Stimulated activated CD4-positive, alpha-beta T cell treated with anti-CD3 and anti-CD28 coated beads, Interleukin-1b, Interleukin-23, amount 100 ng/mL, for 1 hour (primary cell): ENCODE results near the gene BFAR.
"Not testable (repeated sequence)": the region's sequence is repeated elsewhere in the genome, so short reads cannot be mapped to it uniquely, and the experiment has no call there.

Experiments used
- DNase-seq, 2 donors: peaks; one replicate each; pipeline ENCODE4 v3.0.0-alpha.2; 2020; ENCODE audit warnings: low read depth in 2 of 2

BFAR gene

DNA sequence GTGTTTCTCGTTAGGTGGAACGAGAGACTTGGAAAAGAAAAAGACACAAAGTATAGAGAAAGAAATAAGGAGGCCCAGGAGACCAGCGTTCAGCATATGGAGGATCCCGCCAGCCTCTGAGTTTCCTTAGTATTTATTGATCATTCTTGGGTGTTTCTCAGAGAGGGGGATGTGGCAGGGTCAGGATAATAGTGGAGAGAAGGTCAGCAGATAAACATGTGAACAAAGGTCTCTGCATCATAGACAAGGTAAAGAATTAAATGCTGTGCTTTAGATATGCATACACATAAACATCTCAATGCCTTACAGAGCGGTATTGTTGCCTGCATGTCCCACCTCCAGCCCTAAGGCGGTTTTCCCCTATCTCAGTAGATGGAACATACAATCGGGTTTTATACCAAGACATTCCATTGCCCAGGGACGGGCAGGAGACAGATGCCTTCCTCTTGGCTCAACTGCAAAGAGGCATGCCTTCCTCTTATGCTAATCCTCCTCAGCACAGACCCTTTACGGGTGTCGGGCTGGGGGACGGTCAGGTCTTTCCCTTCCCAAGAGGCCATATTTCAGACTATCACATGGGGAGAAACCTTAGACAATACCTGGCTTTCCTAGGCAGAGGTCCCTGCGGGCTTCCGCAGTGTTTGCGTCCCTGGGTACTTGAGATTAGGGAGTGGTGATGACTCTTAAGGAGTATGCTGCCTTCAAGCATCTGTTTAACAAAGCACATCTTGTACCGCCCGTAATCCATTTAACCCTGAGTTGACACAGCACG is 3.6 kb downstream of the BFAR start:
- DNase-seq, result not testable (repeated sequence)

DNA sequence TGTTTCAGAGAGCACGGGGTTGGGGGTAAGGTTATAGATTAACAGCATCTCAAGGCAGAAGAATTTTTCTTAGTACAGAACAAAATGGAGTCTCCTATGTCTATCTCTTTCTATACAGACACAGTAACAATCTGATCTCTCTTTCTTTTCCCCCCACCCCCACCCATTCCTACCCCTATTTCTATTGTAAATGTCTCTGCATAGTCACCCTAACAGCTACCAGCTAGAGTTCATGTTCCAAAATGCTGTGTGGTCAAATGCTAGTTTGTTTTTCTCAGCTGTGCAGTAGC is 4.1 kb downstream of the BFAR start:
- not testable (repeated sequence) for DNase-seq

- no peak for DNase-seq
Measured at GRCh38 chr16:14640538-14640937, 7.8 kb downstream of the BFAR start.

DNA sequence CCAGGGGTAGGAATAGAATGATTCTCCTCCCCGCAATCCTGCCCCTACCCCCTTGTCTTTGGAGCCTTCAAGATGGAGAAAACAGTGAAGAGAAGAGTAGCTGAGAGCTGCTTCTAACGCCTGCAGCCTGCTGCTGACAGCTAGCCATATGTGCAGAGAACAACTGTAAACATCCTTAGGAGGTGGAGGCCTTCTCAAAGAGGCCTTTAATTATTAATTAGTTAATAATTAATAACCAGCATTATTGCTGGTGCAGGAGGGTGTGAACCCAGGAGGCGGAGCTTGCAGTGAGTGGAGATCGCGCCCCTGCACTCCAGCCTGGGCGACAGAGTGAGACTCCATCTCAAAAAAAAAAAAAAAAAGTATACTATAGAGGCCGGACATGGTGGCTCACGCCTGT is 8.5 kb downstream of the BFAR start:
- no peak for DNase-seq

DNA sequence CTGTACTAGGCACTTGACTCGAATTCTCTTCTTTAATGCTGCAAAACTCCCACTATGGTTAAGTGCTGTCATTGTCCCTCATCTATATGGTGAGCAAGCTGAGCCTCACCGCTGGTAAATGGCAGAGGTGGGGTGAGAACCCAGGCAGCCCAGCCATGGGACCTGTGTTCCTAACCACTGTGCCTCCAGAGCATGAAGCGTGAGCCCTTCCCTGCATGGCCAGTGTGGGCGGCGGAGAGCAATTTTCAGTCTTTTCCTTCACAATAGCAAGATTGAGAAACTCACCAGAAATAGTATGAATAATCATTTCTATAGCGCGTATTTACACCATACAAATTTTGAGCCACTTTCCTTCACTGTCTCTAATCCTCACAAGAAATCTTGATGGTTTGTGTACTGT is 9.2 kb downstream of the BFAR start:
- no peak for DNase-seq

DNA sequence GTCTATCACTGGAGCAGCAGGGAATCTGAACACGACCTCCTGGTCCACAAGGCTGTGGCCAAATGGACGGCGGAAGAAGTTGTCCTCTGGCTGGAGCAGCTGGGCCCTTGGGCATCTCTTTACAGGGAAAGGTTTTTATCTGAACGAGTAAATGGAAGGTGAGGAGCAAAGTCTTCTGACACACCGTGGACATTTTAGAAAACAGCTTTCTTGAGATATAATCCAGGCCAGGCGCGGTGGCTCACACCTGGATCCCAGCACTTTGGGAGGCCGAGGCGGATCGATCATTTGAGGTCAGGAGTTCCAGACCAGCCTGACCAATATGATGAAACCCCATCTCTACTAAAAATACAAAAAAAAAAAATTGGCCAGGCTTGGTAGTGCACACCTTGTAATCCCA is 17.1 kb downstream of the BFAR start:
- DNase-seq, result no peak

DNA sequence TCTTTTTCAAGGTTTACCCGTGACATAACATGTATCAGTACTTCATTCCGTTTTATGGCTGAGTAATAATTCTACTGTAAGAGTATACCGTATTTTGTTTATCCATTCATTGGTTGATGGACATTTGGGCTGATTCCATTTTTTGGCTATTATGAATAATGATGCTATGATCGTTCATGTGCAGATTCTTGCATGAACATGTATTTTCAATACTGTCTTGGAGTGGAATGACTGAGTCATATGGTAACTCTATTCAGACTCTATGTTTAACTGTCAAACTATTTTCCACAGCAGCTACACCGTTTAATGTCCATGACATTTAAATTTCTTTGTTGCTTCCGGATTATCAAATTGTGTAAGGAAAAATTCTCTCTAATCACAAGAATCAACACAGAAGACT is 17.9 kb downstream of the BFAR start:
- DNase-seq, result no peak

DNA sequence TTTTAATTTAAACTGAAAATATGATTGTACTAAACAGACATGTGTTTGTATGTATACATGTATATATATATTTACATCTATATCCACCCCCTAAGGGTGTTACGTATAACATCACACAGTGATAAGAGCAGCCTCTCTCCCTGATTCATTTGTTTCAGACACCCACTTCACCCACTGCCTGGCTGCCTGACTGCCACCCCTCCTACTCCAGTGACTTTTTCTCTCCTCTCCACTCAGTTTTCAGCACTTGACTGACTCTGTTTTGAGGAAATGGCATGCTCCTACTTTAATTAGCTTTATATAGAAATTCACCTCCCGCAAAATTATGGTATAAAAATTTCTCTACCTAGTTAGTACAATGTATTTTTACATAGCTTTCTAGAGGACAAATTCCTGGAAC is 20.0 kb downstream of the BFAR start:
- no peak for DNase-seq

GRCh38 chr16:14658063-14658462 is 25.3 kb downstream of the BFAR start:
- no peak for DNase-seq

DNA sequence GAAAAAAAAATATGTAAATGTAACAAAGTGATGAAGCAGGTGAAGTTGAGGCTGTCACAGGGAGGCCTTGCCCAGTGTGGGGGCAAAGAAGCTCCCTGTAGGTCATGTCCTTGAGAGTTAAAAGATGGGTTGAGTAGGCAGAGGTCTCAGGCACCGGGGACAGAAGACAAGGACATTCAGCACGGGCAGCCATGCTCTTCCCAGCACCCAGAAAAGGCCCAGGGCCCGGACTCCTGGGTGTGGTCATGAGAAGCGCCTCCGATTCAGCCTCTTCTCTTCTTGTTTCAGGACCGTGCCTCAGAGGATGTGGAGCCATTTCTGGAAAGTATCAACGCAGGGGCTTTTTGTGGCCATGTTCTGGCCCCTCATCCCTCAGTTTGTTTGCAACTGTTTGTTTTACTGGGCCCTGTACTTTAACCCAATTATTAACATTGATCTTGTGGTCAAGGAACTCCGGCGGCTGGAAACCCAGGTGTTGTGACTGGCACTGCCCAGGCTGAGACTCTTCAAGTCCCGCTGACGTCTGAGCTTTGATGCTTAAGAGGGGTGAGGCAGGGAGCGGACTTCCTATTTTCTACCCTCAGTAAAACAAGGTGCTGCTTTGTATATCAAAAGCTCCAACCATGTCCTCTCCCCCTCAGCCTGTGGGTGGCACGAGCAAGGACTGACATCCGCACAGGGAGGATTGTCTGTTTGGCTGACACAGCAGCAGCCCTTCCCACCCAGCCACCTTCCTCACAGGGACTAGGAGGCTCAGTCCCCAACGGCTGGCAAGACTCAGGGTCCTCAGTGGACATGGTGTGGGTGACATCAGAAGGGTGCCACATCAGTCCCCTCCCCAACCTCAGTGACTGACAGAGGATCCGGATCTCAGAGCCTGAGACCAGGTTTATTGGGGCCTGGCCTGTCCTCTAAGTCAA is 34.9 kb downstream of the BFAR start:
- DNase-seq, result no peak

- no peak for DNase-seq
Measured at GRCh38 chr16:14668556-14669223, 35.9 kb downstream of the BFAR start.

- no peak for DNase-seq
Measured at GRCh38 chr16:14669776-14670175, 37.0 kb downstream of the BFAR start.

- no peak for DNase-seq
Measured at GRCh38 chr16:14672403-14672971, 39.7 kb downstream of the BFAR start.

DNA sequence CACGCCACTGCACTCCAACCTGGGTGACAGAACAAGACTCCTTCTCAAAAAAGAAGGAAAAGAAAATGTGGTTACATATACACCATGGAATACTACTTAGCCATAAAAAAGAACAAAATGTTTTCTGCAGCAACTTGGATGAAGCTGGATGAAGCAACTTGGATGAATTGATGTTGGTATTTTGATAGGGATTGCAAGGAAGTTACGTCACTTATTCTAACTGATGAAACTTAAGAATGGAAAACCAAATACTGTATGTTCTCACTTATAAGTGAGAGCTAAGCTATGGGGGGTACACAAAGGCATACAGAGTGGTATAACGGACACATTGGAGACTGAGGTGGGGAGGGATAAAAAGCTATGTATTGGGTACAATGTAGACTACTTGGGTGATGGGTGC is 43.9 kb downstream of the BFAR start:
- DNase-seq, result no peak

DNA sequence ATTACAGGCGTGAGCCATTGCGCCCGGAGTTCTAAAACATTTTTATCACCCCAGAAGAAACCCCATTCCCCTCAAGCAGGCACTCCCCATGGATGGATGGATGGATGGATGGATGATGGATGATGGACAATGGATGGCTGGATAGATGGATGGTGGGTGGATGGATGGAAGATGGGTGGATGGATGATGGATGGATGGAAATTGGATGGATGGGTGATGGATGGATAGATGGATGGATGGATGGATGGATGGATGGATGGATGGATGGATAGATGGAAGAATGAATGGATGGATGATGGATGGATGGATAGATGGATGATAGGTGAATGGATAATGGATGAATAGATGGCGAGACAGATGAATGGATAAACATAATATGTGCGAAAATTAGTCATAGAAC is 44.9 kb downstream of the BFAR start:
- no peak for DNase-seq

DNA sequence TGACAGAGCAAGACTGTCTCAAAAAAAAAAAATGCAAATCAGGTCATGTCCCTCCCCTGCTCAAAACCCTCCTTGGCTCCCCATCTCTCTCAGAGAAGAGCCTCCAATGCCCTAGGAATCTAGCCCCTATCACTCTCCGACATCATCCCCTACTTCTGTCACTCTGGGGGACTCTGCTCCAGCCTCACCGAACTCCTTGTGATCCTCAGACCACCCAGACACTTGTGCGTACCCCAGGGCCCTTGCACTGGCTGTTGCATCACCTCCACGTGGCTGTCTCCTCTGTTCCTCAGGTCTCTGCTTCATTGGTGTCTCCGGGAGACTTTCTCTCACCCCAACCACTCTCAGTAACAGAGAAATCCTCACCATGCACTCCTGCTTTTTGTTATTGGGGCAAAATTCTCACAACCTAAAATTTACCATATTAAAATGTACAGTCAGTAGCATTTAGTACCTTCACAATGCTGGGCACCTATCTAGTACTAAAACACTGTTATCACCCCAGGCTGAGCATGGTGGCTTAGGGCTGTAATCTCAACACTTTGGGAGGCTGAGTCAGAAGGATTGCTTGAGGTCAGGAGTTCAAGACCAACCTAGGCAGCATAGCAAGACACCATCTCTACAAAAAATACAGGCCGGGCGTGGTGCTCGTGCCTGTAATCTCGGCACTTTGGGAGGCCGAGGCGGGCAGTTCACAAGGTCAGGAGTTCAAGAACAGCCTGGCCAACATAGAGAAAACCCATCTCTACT is 46.2 kb downstream of the BFAR start:
- DNase-seq, result no peak

DNA sequence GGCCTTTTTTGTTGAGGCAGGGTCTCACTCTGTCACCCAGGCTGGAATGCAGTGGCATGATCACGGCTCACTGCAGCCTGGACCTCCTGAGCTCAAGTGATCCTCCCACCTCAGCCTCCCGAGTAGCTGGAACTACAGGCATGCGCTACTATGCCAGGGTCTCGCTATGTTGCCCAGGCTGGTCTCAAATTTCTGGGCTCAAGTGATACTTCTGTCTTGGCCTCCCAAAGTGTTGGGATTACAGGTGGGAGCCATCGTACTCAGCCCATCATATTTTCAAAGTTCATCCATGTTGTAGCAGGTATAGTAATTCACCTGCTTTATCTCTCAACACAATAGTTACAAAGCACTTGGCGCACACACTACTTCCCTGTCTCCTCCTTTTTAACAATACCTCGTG is 47.6 kb downstream of the BFAR start:
- not testable (repeated sequence) for DNase-seq

- DNase-seq, result no peak
Measured at GRCh38 chr16:14681115-14681514, 48.4 kb downstream of the BFAR start.

DNA sequence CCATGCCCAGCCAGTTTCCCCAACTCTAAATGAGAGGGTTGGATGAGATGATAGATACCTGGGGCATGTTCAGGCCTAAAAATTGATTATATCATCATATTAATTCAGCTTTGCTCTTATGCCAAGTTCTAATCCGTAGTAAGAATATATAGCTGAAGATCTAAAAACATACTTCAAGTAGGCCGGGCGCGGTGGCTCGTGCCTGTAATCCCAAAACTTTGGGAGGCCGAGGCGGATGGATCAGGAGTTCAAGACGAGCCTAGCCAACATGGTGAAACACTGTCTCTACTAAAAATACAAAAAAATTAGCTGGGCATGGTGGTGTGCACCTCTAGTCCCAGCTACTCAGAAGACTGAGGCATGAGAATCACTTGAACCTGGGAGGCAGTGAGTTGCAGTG is 49.4 kb downstream of the BFAR start:
- no peak for DNase-seq

- not testable (repeated sequence) for DNase-seq
Measured at GRCh38 chr16:14685870-14686793, 53.4 kb downstream of the BFAR start.

DNA sequence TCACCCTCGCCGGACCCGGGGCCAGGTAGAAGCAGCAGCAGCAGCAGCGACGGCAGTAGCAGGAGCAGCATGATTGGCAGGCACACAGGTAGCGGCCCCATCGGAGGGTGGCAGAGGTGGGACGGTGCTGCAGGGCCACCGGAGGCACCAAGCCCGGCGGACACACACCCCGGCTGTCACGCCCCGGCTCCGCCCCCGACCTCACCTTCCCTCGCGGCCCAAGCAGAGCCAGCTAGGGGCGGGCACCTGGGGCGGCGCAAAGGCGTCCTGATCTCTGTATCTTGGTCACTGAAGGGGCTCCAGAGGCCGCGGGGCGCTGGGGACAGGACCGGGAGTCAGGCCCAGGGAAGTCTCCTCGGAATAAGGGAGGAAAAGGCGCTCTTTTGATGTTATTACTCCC is 61.4 kb downstream of the BFAR start, which contains the start of gene PLA2G10:
Gene PLA2G10, minus strand, starts transcription at position 180 of the 400 bp plus-strand sequence. Its CDS starts 79 bp downstream, at position 101.
- not testable (repeated sequence) for DNase-seq
